Stimulated activated CD8-positive, alpha-beta memory T cell treated with anti-CD3 and anti-CD28 coated beads, Interleukin-7, amount 100 ng/mL, for 1 hour (primary cell): Measurements from ENCODE around the gene NOTCH1.

ENCODE experiments used
- DNase-seq, 2 donors: peaks; one replicate each; pipeline ENCODE4 v3.0.0-alpha.2; 2020; ENCODE audit warnings: low read depth in 2 of 2

Gene NOTCH1

GRCh38 chr9:136517012-136517743, 28.7 kb downstream of the NOTCH1 start:
- no peak for DNase-seq

GRCh38 chr9:136516191-136516654, 29.6 kb downstream of the NOTCH1 start:
- no peak for DNase-seq

DNA sequence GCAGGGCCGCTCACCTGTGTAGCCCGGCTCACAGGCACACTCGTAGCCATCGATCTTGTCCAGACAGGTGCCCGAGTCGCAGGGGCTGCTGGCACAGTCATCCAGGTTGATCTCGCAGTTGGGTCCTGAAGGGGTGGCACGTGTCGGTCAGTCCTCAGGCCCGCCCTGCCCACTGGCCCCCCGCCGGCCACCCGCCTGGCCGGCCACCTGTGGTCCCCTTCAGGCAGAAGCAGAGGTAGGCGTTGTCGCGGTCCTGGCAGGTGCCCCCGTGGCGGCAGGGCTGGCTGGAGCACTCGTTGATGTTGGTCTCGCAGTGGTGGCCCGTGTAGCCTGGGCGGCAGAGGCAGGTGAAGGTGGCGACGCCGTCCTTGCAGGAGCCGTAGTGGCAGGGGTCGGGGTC, 30.6 kb downstream of the NOTCH1 start:
- no peak for DNase-seq

DNA sequence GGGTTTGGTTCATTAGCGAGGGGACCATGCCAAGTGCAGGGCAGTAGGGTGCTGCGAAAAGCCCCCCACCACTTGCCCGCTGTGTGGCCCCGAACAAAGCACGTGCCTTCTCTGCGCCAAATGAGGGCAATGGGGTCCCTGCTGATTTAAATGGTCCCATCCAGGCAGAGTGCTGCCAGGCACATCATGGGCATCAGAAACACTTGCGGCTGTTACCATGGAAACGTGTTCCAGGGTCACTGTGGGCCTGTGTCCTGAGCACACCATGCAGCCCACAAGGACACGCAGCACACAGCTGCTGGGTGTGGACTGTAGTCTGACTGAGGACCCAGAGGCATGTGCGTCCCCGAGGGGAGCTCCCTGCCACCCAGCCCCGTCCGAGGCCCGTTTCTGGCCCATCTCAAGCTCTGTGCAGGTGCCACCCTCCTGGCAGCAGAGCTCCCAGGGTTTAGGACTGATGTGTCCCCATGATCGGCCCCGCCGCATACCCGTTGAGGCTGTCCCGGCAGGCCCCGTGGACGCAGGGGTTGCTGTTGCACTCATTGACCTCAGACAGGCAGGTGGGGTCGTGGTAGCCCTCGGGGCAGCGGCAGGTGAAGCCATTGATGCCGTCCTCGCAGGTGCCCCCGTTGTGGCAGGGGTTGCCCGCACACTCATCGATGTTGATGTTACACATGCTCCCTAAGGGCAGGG, 31.7 kb downstream of the NOTCH1 start:
- no peak for DNase-seq

GRCh38 chr9:136513191-136513590, 32.7 kb downstream of the NOTCH1 start:
- DNase-seq: no peak

DNA sequence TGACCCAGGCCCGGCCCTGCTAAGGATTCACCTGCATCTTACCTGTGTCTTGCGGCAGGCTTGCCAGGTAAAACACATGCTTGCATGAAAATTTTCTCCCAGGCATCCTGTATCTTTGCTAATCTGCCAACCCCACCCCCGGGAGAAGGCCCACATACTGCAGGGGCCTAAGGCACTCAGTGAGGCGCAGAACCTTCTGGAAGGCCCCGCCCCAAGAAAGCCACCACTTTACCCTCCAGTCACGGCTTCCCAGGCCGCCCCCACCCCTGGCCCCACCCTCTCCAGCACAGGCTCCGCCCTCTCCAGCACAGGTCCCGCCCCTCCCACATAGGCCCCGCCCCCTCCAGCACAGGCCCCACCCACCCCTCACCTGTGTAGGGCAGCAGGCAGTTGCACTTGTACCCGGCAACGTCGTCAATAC, 33.2 kb downstream of the NOTCH1 start:
- no peak for DNase-seq

- no peak for DNase-seq
Measured at GRCh38 chr9:136511670-136512592, 33.9 kb downstream of the NOTCH1 start.

- DNase-seq: no peak
Measured at GRCh38 chr9:136511144-136511669, 34.6 kb downstream of the NOTCH1 start.

DNA sequence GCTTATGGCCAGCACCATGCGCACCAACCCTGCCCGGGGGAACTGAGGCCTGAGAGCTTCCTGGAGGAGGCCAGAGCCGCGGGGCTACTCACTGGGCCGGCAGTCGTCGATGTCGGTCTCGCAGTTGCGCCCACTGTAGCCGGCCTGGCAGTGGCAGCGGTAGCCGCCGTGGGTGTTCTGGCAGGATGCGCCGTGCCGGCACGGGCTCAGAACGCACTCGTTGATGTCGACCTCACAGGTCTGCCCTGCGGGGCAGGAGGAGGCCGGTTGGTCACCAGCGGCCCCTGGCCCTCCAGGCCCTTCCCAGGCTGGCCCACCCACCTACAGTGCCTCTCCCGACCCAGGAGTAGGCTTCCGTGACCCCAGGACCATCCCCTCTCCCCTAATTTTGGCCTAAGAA, 35.3 kb downstream of the NOTCH1 start:
- no peak for DNase-seq

DNA sequence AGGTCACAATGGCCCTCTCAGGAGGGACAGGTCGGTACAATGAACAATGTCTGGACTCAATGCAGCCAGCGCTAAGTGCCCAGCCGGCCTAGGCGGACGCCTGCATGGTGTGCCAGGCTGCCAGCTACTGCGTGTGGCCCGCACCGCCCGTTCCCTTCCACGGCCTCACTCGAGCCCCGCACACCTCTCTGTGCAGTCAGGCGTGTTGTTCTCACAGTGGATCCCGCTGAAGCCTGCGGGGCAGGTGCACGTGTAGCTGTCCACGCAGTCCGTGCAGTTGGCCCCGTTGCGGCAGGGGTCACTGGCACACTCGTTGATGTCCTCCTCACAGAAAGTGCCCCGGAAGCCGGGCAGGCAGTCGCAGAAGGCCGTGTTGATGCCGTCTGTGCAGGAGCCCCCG, 36.3 kb downstream of the NOTCH1 start:
- no peak for DNase-seq

- DNase-seq: no peak
Measured at GRCh38 chr9:136508729-136509500, 36.9 kb downstream of the NOTCH1 start.

DNA sequence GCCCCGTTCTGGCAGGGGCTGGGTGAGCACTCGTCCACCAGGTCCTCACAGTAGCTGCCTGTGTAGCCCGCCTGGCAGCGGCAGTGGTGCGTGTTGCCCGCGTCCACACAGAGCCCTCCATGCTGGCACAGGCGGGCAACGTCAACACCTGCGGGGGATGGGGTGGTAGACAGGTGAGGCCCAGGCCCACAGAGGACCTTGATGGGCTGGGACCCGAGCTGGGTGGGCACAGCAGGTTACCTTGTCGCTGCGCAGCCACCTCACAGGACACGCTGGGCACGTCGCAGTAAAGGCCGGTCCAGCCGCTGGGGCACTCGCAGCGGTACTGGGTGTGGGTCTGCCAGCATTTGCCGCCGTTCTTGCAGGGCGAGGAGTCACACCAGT, 37.9 kb downstream of the NOTCH1 start:
- no peak for DNase-seq

- DNase-seq: no peak
Measured at GRCh38 chr9:136507221-136507991, 38.4 kb downstream of the NOTCH1 start.

- no peak for DNase-seq
Measured at GRCh38 chr9:136506425-136506824, 39.4 kb downstream of the NOTCH1 start.

DNA sequence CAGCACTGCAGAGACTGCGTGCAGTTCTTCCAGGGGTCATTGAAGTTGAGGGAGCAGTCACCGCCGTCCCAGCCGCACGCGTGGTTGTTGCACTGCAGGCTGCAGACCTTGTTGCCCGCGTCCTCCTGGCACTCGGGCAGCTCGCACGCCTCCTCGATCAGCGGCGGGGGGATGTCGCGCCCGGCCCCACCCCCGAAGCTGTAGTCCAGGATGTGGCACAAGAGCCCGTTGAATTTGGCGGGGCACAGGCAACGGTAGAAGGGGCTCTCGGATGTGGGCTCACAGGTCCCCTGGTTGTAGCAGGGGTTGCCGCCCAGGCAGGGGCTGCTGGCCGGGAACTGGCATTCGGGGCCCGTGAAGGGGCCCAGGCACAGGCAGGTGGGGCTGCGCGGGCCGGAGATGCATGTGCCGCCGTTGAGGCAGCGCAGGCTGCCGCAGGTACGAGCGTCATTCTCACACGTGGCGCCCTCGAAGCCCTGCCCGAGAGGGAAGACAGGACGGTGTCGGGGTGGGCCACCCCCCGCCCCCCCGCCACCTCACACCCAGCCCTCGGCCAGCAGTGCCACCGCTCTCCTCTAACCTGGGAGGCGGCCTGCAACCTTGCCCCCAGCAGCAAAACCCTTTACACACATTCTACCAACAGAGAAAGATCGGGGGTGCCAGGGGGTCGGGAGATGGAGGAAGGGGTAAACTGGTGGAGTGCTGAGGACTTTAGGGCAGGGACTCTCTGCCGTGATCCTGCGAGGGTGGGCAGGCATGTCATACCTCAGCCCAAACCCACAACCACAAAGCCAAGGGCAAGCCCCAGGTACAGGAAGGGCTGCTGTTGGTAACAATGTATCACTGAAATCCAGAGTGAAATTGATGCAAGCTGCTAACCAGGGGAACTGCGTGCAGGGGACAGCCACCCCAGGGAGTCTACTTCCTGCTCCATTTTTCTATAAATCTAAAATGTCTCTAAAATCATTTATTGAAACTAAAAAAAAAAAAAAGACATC, 40.1 kb downstream of the NOTCH1 start:
- DNase-seq: no peak

DNA sequence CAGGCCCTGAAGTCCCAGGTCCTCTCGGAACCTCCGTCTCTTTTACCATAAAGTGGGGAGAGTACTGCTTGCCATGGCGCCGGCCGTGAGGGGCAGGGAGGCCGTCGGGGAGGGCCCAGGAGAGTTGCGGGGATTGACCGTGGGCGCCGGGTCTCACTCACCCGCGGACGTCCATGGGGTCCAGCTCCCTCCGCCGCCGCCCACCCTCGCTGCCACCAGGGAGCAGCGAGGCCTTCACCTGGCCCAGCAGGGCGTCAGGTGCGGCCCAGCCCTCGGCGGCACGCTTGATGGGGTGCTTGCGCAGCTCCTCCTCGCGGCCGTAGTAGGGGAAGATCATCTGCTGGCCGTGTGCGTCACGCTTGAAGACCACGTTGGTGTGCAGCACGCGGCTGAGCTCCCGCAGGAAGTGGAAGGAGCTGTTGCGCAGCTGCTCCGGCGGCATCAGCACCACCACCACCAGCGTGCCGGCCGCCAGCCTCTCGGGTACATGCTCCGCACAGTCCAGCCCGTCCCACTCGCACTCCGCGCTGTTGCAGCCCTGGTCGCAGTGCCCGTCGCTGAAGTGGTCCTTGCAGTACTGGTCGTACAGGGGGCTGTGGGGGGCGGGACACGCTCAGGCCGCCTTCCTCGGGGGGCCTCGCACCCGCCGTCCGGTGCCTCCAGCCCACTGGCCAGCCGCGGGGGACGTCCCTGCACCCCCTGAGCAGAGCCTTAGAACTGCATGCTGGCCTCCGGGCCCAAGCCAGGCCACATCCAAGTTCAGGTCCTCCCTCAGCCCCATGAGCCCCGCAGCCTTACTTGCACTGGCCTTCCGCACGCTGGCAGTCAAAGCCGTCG, 41.1 kb downstream of the NOTCH1 start:
- no peak for DNase-seq

- no peak for DNase-seq
Measured at GRCh38 chr9:136502940-136503550, 42.8 kb downstream of the NOTCH1 start.

DNA sequence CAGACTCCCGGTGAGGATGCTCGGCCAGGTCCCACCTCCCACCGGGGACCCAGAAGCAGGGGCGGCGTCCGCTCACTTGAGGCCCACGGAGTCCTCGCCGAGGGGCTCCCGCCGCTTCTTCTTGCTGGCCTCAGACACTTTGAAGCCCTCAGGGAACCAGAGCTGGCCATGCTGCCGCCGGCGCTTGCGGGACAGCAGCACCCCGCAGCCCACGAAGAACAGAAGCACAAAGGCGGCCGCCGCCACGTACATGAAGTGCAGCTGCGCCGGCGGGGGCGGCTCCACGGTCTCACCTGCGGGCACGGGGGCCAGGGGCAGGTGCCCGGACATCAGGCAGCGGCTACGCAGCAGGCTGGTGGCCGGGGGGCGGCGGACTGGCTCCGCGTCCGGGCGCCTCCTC, 43.7 kb downstream of the NOTCH1 start:
- DNase-seq: no peak
